Ishikawa (cell line): ENCODE data around the gene FEV.

Experiments
- CEBPB ChIP-seq: IDR thresholded peaks from 2 replicates; pipeline ENCODE4 v1.6.1; 2012
- CREB1 ChIP-seq: IDR thresholded peaks from 2 replicates; pipeline ENCODE4 v1.6.1; 2012; ENCODE audit warnings: low read depth
- EGR1 ChIP-seq: IDR thresholded peaks from 2 replicates; pipeline ENCODE4 v1.6.1; 2012
- EP300 ChIP-seq: IDR thresholded peaks from 2 replicates; pipeline ENCODE4 v1.6.1; 2012; ENCODE audit warnings: borderline replicate concordance
- FOXM1 ChIP-seq: IDR thresholded peaks from 2 replicates; pipeline ENCODE4 v1.6.1; 2012; ENCODE audit warnings: low read depth, borderline replicate concordance
- NFIC ChIP-seq: IDR thresholded peaks from 2 replicates; pipeline ENCODE4 v1.6.1; 2012
- RAD21 ChIP-seq: IDR thresholded peaks from 2 replicates; pipeline ENCODE4 v1.6.1; 2012; ENCODE audit warnings: low read depth
- TAF1 ChIP-seq: IDR thresholded peaks from 2 replicates; pipeline ENCODE4 v1.6.1; 2012; ENCODE audit warnings: low read depth, mild to moderate bottlenecking
- TCF12 ChIP-seq: IDR thresholded peaks from 2 replicates; pipeline ENCODE4 v1.6.1; 2012; ENCODE audit warnings: low read depth
- TEAD4 ChIP-seq: IDR thresholded peaks from 2 replicates; pipeline ENCODE4 v1.6.1; 2012
- YY1 ChIP-seq: IDR thresholded peaks from 2 replicates; pipeline ENCODE4 v1.6.1; 2012; ENCODE audit warnings: low read depth
- ZBTB7A ChIP-seq: IDR thresholded peaks from 2 replicates; pipeline ENCODE4 v1.6.1; 2012; ENCODE audit warnings: low read depth
- TF ChIP-seq, protein P1 (sequence below): IDR thresholded peaks from 2 replicates; pipeline ENCODE4 v1.6.1; 2012; ENCODE audit warnings: low read depth, mild to moderate bottlenecking
- TF ChIP-seq, protein P2 (sequence below): IDR thresholded peaks from 2 replicates; pipeline ENCODE4 v1.6.1; 2012
- TF ChIP-seq, protein P3 (sequence below): IDR thresholded peaks from 2 replicates; pipeline ENCODE4 v1.6.1; 2012

Gene FEV

DNA sequence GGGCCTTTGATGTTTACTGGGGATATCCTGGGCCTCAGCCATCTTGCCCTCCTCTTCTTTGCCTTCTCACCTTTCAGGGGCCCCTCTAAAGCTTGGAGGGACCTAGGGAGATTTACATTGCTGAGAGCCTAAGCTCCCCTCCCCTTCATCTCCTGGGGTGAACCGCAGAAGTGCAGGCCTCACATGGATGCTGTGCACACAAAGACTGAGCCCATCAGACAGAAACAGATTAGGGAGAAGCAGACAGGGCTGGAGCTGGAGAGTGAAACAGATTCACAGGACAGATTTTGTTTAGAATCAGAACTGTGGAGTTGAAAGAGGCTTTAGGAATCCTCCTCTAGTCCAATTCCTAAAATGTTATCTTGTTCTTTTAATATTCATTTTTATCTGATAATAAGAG lies 28.9 kb downstream of the FEV start:
- TF ChIP-seq EP300 (no peak), CEBPB (no peak), TEAD4 (no peak), YY1 (no peak), FOXM1 (no peak), EGR1 (no peak), CREB1 (no peak)
- TF ChIP-seq, protein P1, sequence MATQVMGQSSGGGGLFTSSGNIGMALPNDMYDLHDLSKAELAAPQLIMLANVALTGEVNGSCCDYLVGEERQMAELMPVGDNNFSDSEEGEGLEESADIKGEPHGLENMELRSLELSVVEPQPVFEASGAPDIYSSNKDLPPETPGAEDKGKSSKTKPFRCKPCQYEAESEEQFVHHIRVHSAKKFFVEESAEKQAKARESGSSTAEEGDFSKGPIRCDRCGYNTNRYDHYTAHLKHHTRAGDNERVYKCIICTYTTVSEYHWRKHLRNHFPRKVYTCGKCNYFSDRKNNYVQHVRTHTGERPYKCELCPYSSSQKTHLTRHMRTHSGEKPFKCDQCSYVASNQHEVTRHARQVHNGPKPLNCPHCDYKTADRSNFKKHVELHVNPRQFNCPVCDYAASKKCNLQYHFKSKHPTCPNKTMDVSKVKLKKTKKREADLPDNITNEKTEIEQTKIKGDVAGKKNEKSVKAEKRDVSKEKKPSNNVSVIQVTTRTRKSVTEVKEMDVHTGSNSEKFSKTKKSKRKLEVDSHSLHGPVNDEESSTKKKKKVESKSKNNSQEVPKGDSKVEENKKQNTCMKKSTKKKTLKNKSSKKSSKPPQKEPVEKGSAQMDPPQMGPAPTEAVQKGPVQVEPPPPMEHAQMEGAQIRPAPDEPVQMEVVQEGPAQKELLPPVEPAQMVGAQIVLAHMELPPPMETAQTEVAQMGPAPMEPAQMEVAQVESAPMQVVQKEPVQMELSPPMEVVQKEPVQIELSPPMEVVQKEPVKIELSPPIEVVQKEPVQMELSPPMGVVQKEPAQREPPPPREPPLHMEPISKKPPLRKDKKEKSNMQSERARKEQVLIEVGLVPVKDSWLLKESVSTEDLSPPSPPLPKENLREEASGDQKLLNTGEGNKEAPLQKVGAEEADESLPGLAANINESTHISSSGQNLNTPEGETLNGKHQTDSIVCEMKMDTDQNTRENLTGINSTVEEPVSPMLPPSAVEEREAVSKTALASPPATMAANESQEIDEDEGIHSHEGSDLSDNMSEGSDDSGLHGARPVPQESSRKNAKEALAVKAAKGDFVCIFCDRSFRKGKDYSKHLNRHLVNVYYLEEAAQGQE = no peak
- TF ChIP-seq, protein P2, sequence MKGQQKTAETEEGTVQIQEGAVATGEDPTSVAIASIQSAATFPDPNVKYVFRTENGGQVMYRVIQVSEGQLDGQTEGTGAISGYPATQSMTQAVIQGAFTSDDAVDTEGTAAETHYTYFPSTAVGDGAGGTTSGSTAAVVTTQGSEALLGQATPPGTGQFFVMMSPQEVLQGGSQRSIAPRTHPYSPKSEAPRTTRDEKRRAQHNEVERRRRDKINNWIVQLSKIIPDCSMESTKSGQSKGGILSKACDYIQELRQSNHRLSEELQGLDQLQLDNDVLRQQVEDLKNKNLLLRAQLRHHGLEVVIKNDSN = no peak

DNA sequence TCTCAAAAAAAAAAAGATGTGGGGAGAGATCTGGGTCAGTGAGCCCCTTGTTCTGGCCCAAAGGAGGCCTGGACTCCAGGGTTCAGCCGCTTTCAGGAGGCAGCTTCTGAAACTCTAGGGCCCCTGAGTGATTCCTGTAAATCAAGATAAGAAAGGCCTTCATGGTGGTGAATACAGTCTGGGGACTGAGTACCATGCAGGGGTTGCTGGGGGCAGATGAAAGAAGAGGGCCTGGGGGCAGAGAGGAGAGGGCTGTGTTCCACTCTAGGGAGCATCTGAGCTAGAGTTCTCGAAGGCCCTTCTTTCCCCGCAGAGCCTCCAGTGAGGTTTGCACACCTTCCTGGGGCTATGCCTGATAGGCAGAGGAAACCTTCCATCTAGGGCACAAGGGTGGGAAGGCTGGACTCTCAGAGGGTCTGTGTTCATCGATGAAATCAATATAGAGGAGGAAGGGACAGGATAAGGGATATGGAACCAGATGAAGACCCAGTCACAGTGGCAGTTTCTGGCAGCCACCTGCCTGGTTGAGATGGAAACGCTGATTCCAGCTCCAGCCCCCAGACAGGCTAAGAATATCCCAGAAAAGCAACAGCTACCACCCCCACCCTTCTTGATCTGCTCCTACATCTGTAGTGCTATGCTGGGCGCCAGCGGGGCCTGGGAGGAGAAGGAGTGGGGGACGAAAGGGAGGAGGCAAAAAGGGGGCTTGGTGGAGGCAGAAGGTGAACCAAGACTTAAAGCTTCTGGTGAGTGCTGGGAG lies 30.3 kb downstream of the FEV start:
- TF ChIP-seq NFIC (no peak), TCF12 (no peak), YY1 (no peak), EP300 (no peak)

DNA sequence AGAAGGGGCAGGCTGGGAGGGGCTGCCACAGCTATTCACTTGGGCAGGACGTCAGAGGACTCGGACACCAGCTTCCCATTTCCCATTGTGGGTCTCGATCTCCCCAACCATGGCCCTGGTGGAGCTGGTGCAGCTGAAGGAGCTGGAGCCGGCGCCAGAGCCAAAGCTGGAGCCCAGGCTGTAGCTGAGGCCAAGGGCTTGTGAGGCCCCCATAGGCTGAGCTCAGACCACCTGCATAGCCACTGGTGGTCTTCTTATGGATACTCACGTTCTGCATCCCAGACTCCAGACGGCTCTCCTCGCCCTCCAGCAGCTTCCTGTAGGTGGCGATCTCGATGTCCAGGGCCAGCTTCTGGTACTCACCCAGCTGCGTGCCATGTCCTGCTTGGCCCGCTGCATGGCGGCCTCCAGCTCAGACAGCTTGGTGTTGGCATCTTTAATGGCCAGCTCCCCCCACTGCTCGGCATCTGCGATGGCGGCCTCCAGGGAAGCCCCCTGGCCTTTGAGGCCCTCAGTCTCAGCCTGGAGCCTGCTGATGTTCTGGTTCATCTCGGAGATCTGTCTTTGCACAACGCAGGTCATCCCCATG lies 31.5 kb downstream of the FEV start:
- no peak for TF ChIP-seq RAD21
- TF ChIP-seq ZBTB7A = no peak
- TF ChIP-seq TEAD4 = no peak
- TF ChIP-seq, protein P3, sequence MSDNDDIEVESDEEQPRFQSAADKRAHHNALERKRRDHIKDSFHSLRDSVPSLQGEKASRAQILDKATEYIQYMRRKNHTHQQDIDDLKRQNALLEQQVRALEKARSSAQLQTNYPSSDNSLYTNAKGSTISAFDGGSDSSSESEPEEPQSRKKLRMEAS = no peak
- no peak for TF ChIP-seq CREB1
- TF ChIP-seq TCF12 = no peak
- no peak for TF ChIP-seq TAF1
- TF ChIP-seq CEBPB = no peak
- TF ChIP-seq NFIC = no peak
- TF ChIP-seq YY1 = no peak
- TF ChIP-seq, protein P1 = no peak
- TF ChIP-seq, protein P2 = no peak
- no peak for TF ChIP-seq EGR1

DNA sequence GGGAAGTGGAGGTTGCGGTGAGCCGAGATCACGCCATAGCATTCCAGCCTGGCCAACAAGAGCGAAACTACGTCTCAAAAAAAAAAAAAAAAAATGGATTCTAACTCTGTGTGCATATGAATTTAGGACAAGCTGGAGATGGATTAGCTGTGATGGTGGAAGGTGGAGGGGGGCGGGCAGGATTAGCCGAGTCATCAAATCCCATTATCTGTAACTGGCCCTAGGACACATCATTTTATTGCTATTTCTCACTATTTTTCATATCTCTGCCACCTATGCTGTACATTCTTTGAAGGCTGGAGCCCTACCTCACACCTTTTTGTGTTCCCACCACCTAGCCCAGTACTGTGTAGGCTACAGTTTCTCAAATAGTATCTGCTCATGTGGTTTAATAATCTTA lies 32.8 kb downstream of the FEV start:
- TF ChIP-seq EP300 = no peak
- no peak for TF ChIP-seq TEAD4
- TF ChIP-seq EGR1 = no peak
- TF ChIP-seq, protein P3 = no peak
- no peak for TF ChIP-seq RAD21
- no peak for TF ChIP-seq TCF12
- TF ChIP-seq ZBTB7A = no peak
- no peak for TF ChIP-seq CREB1
- no peak for TF ChIP-seq YY1
- TF ChIP-seq TAF1 = no peak
- TF ChIP-seq, protein P2 = no peak
- TF ChIP-seq, protein P1 = no peak
- no peak for TF ChIP-seq NFIC
- no peak for TF ChIP-seq CEBPB
- no peak for TF ChIP-seq FOXM1
